Breast epithelium (tissue), 3 donors: Measurements from ENCODE around the gene CALY.

Source experiments
- POLR2A ChIP-seq: fragments of 450-650 bp; IDR thresholded peaks from one replicate; pipeline ENCODE4 v1.6.1; 2016; ENCODE audit warnings: antibody characterized with exemption, mild to moderate bottlenecking, moderate library complexity
- POLR2AphosphoS5 ChIP-seq, 3 donors: sonication (generic); formaldehyde crosslinking; IDR thresholded peaks; one replicate each; pipeline ENCODE4 v1.6.1; 2017; ENCODE audit warnings: antibody characterized with exemption in 3 of 3
- TF ChIP-seq, protein P1 (sequence below), 3 donors: fragments of 450-650 bp; IDR thresholded peaks; one replicate each; pipeline ENCODE4 v1.5.1; 2016 to 2017; ENCODE audit warnings: antibody characterized with exemption in 3 of 3, mild to moderate bottlenecking in 3 of 3, moderate library complexity in 3 of 3

DNA sequence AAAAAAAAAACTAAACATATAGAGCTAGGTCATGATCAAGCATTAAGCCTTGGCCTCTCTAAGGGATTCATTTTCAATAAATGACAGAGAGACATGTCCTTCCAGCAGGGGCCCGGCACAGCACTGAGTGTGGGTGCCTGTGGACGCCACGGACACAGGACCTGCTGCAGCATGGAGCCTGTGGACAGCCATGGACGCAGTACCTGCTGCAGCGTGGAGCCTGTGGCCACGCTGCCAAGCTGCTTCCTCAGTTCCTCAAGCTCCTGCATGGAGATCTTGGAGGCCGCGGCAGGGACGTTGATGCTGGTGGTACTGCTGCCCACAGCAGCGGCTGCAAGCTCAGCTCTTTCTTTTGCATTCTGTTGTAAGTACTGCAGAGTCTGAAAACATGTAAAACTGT is 37.5 kb downstream of the CALY start:
- TF ChIP-seq POLR2AphosphoS5 (IDR thresholded peaks at IDR 0.05) (no peak), POLR2A (no peak)
- TF ChIP-seq, protein P1, sequence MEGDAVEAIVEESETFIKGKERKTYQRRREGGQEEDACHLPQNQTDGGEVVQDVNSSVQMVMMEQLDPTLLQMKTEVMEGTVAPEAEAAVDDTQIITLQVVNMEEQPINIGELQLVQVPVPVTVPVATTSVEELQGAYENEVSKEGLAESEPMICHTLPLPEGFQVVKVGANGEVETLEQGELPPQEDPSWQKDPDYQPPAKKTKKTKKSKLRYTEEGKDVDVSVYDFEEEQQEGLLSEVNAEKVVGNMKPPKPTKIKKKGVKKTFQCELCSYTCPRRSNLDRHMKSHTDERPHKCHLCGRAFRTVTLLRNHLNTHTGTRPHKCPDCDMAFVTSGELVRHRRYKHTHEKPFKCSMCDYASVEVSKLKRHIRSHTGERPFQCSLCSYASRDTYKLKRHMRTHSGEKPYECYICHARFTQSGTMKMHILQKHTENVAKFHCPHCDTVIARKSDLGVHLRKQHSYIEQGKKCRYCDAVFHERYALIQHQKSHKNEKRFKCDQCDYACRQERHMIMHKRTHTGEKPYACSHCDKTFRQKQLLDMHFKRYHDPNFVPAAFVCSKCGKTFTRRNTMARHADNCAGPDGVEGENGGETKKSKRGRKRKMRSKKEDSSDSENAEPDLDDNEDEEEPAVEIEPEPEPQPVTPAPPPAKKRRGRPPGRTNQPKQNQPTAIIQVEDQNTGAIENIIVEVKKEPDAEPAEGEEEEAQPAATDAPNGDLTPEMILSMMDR (IDR thresholded peaks at IDR 0.05), result no peak
